NOMO-1 treated with DMSO at 0.1 percent for 48 hours (cell line): Measurements from ENCODE around the gene KIF5B.
A peak's percentile ranks its signal among the peaks of the same experiment; 100 is the strongest.
"Not testable (repeated sequence)": the region's sequence is repeated elsewhere in the genome, so short reads cannot be mapped to it uniquely, and the experiment has no call there.

Source experiments
- DNase-seq: peaks from one replicate; lab custom pipeline; 2025; ENCODE audit not compliant: unreplicated experiment; lab: John Stamatoyannopoulos, UW

The KIF5B gene

DNA sequence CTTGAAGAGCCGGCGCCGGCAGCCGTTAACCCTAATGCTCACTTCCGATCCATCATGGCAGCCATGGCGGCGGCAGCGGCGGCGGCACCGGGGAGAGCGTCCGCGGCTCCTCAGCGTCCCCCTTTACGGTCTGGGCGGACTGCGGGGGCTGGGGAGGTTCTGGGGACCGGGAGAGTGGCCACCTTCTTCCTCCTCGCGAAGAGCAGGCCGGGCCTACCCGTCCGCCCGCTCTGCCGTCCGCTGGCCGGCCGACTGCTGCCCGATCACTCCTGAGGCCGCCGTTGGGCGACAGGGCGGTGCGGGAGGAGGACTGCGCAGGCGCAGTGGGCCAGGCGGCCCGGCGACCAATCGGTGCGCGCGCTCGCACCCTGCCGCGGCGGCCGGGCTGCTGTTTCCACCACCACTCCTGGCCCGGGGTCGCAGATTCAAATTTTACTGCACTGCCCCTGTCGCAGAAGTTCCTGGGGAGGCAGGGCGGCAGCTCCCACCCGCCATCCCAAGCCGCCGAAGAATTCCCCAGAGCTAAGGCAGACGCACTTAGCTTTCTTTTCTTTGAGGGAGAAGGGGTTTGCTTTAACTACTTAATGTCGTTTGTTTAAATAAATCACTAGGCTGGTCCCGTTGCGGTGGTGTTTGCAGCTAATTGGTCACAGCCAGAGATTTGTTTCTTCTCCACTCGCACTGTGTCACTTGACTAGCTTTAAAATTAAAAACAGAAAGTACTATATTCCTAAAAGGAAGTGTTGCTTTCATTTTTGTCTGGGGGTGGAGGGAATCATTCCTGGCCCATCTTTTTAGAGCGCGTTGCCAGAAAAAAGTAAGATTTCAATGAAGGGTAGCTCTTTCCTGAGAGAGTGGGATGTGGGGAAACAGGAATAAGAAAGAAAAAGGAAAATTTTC, at the start of gene KIF5B:
TSS of gene KIF5B (minus strand) at position 290 of the 900 bp plus-strand sequence. CDS start 452 bp downstream, outside the sequence.
- DNase-seq: peak; percentile 83

DNA sequence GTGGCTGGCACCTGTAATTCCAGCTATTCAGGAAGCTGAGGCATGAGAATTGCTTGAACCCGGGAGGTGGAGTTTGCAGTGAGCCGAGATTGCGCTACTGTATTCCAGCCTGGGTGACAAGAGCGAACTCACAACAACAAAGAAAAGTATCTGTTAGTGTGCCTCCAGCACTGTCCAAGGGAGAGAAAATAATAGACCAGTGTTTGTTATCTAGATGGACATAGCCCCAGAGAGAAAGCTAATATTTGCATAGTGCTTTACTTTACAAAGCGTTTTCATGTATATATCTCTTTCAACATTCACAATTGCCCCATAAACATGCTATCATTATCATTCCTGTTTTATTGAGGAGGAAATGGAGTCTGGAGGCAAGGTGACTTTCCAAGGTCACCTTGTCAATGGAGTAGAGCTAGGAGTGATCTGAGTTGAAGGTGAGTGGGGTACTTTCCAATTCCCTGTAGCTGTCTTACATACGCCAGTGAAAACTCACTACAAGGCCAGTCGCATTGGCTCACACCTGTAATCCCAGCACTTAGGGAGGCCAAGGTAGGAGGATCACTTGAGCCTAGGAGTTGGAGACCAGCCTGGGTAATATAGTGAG, 49.7 kb upstream of the KIF5B start:
- DNase-seq: no peak

DNA sequence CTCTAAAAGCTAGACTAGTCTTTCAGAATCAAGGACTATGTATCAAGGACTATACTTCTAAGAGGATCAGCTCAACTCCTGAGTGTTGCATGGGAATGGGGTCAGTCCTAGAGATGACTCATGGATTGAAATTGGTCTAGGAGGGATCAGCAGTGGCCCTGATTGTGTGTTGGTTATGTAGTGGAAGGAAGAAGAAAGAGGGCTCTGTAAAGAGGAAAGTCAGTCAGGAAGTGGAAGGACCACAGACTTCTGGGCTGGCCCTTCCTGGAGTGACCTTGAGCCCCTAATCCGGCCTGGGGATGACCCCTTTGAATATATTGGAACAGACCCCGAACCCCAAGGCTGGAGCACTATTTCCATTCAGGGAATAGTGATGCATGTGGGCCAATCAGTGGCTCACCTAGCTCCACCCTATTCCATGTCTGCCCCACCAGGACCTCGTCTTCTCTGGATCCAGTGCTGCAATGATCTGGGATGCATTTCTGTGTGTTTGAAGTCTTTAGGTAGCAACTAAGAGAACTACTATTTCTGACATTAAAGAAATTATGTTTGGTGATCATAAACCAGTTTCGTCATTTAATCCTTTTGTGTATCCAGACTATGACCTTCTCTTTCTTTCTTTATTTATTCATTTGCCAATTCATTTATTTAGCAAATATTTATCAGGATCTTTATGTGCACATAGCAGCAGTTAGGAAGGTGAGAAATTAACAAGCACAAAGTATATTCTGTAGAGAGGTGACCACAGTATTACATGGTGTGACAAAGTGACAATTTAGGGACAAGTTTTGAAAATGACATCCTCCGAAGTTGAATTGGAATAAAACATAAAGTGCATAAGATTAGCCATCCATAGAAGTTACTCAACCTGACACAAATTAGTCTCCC, 48.6 kb upstream of the KIF5B start:
- DNase-seq: no peak

DNA sequence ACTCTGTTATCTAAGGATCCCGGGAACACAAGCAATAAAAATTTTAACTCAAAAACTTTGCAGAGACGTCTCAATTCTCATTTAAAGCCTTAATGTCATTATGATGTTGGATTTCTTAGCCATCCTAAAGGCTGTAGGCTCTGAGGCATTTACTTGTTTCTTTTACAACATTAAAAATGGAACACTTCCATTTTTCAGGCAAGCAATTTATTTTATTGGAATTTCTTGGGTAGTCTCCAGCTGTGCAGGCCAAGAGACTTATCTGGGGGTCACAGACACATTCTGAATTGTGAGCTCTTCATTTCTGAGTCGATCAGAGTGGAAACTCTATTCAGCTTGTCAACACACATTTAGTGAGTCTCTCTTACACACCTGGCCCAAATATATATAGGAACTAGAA, 48.0 kb upstream of the KIF5B start:
- DNase-seq: no peak

DNA sequence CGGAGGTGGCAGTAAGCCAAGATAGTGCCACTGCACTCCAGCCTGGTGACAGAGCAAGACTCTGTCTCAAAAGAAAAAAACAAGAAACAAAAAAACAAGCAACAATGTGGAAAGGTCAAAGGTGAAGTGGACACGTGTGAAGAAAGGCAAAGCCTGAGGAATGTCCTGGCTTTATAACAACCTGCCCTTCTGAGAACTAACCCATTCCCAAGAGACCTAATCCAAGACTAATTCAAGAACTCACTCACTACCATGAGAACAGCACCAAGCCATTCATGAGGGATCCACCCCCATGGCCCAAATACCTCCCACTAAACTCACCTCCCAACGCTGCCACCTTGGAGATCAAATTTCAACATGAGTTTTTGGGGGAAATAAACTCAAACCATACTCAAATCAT, 47.5 kb upstream of the KIF5B start:
- no peak for DNase-seq

DNA sequence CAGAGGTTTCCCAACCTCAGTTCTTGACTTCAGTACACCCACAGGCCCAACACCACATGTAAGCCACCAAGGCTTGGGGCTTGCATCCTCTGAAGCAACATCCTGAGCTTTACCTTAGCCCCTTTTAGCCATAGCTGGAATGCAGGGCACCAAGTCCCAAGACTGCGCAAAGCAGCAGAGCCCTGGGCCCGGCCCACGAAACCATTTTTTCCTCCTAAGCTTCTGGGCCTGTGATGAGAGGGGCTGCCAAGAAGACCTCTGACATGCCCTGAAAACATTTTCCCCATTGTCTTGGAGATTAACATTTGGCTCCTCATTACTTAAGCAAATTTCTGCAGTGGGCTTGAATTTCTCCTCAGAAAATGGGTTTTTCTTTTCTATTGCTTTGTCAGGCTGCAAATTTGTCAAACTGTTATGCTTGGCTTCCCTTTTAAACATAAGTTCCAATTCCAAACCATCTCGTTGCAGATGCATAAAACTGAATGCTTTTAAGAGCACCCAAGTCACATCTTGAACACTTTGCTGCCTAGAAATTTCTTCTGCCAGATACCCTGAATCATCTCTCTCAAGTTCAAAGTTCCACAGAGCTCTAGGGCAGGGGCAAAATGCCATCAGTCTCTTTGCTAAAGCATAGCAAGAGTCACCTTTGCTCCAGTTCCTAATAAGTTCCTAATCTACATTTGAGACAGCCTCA, 42.5 kb upstream of the KIF5B start:
- DNase-seq: not testable (repeated sequence)

DNA sequence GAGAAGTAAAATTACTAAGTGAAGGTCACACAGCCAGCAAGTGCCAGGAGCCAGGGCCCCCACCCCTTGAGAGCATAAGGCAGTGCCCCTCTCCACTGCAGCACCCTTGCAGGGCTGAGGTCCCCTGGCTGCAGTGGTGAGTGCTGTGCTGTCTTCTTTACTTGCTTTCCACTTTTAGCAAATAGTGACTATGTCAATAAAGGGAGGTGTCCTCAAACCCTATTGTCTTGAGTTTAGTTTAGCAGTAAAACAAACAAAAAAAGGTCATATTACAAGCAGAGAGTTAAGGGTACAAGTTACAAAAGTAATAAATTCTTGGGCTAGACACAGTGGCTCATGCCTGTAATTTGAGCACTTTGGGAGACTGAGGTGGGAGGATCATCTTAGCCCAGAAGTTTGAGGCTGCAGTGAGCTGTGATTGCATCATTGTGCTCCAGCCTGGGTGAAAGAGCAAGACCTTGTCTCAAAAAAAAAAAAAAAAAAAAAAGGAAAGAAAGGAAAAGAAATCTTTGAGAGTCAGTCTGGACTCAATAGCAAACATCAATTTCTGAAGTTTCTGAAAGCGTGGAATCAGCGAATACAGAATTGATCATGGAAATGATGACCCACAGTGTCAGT, 39.0 kb upstream of the KIF5B start:
- no peak for DNase-seq

DNA sequence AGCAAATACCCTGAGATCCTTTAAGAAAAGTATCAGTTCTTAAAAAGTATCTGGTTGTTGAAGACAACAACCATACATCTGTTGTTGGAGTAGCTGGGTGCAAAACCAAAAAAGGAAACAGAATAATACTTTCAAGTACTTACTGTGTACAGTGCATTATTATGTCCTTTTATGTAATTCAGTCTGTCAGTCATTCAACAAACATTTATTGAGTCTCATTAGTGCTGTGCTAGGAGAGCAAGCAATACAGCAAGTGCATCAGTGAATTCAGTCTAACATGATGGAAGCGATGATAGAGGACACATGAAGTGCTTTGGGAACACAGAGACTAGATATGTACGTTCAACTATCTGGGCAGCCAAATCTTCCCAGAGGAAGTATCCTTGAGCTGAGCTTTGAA, 37.4 kb upstream of the KIF5B start:
- DNase-seq: no peak

DNA sequence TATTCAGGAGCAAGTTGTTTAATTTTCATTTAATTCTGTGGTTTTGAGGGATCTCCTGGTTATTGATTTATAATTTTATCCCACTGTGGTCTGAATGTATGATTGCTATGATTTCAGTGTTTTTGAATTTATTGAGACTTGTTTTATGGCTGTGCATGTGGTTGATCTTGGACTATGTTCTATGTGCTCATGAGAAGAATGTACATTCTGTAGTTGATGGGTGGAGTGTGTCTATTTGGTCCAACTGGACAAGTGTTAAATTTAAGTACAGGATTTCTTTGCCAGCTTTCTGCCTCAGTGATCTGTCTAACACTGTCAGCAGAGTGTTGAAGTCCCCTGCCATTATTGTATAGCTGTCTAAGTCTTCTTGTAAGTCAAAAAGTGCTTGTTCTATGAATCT, 34.8 kb upstream of the KIF5B start:
- DNase-seq: no peak

DNA sequence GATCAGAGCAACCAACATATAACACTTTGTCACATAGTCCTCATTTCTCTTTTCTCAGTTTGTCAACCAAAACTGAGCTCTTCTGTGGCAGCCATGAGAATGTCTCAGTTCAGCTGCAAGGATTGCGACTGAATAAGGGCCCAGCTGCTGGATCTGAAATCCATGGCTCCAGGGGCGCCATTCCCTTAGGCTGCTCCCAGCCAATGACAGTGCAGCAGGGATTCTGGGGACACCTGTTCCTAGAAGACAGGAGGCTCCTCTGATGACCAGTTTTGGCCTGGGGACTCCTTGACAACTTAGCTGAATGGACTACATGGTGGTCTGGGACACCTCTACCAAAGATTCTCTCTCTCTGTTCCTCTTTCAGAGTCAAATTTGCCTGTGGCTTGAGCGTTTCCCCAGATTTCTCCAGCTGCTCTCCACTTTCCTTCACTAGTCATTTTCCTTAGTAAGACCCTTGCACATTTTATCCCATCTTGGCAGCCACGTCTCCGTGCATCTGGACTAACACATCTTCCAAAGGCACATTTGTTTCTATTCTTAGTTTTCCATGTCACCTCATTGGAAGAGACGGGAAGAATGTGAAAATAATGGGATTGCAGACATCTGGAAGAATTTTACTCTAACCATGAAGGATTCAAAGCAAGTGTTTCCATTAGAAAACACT, 28.1 kb upstream of the KIF5B start:
- DNase-seq: no peak

DNA sequence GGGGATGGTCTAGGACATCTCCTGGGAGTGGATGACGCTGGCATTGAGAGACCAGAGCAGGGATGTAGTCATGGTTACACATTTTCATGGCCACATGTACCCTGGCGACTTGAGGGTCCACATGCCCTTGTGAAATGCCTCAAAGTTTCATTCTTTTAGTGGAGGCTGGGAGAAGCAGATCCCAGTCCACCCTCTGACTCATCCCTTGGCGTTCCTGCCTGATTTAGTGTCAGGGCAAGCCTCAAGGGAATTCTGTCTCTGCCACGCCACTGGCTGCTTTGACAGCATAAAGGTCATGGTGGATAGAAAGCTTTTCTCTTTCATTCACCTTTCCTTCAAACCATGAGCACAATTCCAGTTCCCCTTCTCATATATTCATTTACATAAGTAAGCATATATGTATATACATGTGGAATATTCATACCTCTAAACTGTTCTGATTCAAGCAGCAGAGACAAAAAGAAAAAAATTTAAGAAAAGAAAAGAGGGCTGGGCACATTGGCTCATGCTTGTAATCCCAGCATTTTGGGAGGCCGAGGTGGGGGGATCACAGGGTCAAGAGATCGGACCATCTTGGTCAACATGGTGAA, 21.8 kb upstream of the KIF5B start:
- DNase-seq: no peak

DNA sequence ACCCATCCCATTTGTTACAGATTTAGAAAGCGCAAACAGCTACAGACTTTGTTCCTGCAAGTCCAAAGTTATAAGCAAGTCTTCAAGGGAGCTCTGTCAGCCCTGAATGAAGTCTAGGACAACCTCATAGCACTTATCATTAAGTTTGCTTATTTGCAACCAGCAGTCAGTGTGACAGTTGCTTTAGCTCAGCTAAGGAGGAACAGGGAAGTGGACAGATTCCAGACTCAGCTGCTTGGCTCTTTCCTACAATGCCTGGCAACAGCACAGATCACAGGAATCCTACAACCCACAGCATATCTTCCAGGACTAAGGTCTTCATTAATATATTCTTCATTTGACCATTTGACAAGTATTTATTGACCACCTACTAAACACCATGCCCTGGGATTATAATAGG, 17.4 kb upstream of the KIF5B start:
- no peak for DNase-seq

DNA sequence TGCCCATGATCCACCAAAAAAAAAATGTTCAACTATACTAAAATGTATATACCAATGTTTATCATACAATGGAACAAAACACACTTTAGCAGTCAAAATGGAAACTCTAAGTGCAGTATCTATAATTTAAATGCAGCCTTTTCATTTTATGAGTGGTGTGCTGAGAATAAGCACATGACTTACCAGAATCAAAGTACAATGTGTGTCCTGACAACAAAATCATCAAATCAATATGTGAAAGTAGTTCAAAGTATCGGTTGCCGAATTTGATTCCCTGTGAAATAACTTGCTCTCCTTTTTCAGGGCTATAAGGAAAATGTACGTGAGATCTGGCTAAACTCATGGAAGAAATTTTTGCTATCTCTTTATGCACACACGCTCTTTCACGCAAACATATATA, 16.9 kb upstream of the KIF5B start:
- DNase-seq: no peak

DNA sequence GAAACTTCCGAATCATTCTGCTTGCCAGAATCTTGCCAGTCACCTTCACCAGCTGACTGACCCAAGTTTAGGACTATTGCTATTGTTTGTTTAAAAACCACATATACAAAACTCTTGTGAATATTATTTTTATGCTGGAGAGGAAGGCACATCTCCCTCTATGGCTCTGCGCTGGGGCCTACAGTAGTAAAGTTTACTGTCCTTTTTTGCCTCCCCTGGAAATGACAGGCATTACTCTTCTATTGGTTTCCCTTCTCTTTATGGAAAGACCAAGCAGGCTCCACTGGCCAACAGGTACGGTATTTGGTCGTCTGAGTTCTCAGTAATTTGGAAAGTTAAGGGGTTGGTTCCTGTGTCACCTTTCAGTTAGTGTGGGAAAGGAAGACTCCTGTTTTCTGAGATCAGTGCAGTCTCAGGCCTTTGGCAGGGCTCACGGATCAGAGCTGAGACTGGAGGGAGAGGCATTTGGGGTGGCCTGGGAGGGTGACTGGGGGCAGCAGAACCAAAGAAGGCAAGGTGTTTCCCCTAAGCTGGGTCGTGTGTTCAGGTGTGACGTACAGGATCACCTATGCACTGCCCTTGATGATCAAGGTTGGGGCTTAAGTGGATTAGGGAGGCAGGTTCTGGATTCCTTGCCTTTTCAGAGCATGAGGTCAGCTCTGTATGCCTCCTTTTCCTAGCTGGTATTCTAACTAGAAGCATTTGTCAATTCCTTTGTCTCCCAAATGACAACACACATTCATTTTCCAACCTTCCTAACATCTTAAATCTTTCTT, 16.0 kb upstream of the KIF5B start:
- DNase-seq: no peak

DNA sequence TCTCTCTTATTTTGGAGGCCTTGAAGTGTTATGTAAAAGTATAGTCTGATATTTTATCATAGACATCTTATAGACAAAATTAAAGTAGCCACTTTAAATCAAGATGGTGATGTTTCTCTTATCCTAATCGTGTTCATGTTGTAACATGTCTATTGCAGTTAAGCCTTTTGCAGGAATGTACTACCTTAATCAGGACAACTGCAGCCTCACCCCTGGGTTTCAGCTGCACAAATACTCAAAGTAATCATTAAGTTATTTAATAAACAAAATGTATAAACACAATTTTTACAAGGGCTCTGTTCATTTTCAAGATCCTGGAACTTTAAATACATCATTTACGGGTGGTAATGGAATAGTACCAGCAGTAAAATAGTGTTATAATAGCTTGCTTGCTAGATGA, 14.4 kb upstream of the KIF5B start:
- DNase-seq: no peak

DNA sequence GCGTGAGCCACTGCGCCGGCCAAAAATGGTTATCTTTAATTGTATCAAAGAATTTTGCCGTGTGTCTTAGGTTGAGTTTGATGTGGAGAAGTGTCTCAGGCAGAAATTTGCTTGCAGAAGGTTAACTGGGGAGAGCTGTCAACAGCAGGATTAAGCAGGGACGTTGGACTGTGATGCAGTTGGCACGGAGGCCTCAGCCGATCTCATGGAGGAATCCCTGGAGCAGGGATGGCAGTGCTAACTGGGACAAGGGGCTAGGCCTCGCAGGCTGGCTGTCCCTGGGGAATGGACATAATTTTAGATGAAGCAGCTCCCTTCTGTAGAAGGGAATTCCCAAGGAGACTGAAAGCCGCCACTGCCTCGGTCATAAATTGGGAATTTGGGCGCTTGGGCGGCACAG, 12.3 kb upstream of the KIF5B start:
- no peak for DNase-seq

DNA sequence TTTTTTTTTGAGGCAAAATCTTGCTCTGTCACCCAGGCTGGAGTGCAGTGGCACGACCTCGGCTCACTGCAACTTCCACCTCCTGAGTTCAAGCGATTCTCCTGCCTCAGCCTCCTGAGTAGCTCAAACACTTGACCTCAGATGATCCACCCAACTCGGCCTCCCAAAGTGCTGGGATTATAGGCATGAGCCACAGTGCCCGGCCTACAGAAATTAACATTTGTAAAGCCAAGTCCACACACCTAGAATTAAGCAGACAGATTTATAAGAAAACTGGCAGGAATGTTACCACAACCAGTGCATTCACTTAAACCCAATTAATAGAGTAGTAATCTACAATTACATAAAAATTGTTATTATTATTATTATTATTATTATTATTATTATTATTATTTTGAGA, 11.7 kb upstream of the KIF5B start:
- not testable (repeated sequence) for DNase-seq

DNA sequence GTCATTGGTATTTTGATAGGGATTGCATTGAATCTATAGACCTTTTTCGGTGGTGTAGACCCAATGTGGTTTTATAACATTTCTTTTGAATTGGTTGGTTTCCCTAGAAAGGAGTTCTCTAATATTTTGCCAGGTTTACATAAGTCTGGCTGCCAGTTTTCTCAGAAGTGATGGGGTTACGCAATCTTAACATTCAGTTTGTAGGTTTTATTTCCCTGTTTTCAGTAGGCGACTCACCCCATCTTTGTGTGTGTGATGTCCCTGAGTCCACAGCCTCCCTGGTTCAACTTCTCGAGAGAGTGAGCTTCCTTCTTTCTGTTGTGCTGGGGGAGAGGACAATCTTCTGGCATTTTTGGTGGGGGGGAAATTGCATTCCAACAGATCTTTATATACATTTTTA, 9.6 kb upstream of the KIF5B start:
- peak; percentile 86 for DNase-seq

DNA sequence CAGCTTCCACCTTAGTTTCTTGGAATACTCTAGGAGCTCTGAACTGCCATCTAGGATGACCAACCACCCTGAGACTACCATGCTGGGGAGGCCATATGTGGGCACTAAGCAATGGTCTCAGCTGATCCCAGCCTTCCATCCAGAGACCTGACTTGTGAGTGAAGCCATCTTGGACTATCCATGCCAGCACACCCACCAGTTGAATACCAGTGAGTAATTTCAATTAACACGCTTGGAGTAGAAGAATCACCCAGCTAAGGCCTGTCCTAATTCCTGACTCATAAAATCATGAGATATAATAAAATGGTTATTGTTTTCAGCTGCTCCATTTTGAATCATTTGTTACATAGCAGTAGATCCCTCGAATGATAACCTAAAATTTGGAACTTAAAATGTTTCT, 5.2 kb upstream of the KIF5B start:
- no peak for DNase-seq
